Measurements from ENCODE around the gene CNOT3. TPM values are rescaled to one million over a fixed set of nuclear protein-coding genes. Genes with fewer than 3 reads are reported as not detected.

The CNOT3 gene
- total and polyA plus RNA-seq, 2 of the 13 experiments (the other 11 are each of a cell fraction or from before 2014, with no cell fraction given): 4.3 to 5.8 TPM

GRCh38 chr19:54189145-54189734, 51.7 kb downstream of the CNOT3 start, which contains the start of gene MBOAT7 (continued):
- TF ChIP-seq FOXO4 (CRISPR knock-in tag; conservative IDR thresholded peaks at IDR 0.05) (no peak), SOX13 (IDR thresholded peaks at IDR 0.05) (no peak), SOX13 (CRISPR knock-in tag; conservative IDR thresholded peaks at IDR 0.05 in 1 of 2, IDR thresholded peaks at IDR 0.05 in 1 of 2) (no peak), ZNF280D (CRISPR knock-in tag; IDR thresholded peaks at IDR 0.05) (no peak), PLSCR1 (CRISPR knock-in tag; IDR thresholded peaks at IDR 0.05; ENCODE audit: borderline replicate concordance) (no peak), ZNF18 (CRISPR knock-in tag; IDR thresholded peaks at IDR 0.05; ENCODE audit: insufficient replicate concordance) (peak; percentile 25), ZNF710 (CRISPR knock-in tag; IDR thresholded peaks at IDR 0.05; ENCODE audit: borderline replicate concordance) (no peak), RXRB (CRISPR knock-in tag; IDR thresholded peaks at IDR 0.05; ENCODE audit: borderline replicate concordance) (no peak), ZMYM2 (CRISPR knock-in tag; IDR thresholded peaks at IDR 0.05) (no peak), ZNF512B (CRISPR knock-in tag; IDR thresholded peaks at IDR 0.05; ENCODE audit: borderline replicate concordance) (no peak), ARNTL (CRISPR knock-in tag; IDR thresholded peaks at IDR 0.05) (no peak), ZMYM4 (CRISPR knock-in tag; IDR thresholded peaks at IDR 0.05) (peak; percentile 53; the same call in 1 of the 2 replicates), PAX8 (CRISPR knock-in tag; IDR thresholded peaks at IDR 0.05; ENCODE audit: borderline replicate concordance) (peak; percentile 93; the same call in 1 of the 2 replicates), TRIM24 (CRISPR knock-in tag; IDR thresholded peaks at IDR 0.05) (no peak), ATF3 (CRISPR knock-in tag; IDR thresholded peaks at IDR 0.05) (0 out of 2 replicates have a peak, but pooled peaks have one; percentile 9)

Data from HepG2 (cell line).